ENCODE measurements around the gene RAB43. TPM values are rescaled to one million over a fixed set of nuclear protein-coding genes. Genes with fewer than 3 reads are reported as not detected.
"Not testable (repeated sequence)": the region's sequence is repeated elsewhere in the genome, so short reads cannot be mapped to it uniquely, and the experiment has no call there.

RAB43 gene
- 8.2 TPM for total RNA-seq (ENCODE audit: insufficient read depth, low replicate concordance)

- peak; percentile 93 for DNase-seq (ENCODE audit: low spot score)
These were observed at the start of gene RAB43 for GRCh38 chr3:129121792-129122411. TSS of gene RAB43 (minus strand) at chr3:129121804. CDS start at chr3:129121489, 315 bp downstream.

- no peak for DNase-seq (ENCODE audit: low spot score)
These were observed 45.2 kb upstream of the RAB43 start for GRCh38 chr3:129166579-129167332.

- DNase-seq (ENCODE audit: low spot score): not testable (repeated sequence)
These were observed 44.0 kb upstream of the RAB43 start for GRCh38 chr3:129165594-129165993.

GRCh38 chr3:129164500-129164899 is 42.9 kb upstream of the RAB43 start:
- no peak for DNase-seq (ENCODE audit: low spot score)

- peak; percentile 20 for DNase-seq (ENCODE audit: low spot score)
These were observed 41.4 kb upstream of the RAB43 start for GRCh38 chr3:129162729-129163579.

GRCh38 chr3:129161860-129162271 is 40.3 kb upstream of the RAB43 start:
- peak; percentile 14 for DNase-seq (ENCODE audit: low spot score)

- peak; percentile 98 for DNase-seq (ENCODE audit: low spot score)
These were observed 39.6 kb upstream of the RAB43 start, which contains the start of gene ISY1 for GRCh38 chr3:129160891-129161859. TSS of gene ISY1 (minus strand) at chr3:129161063. CDS start at chr3:129160975, 88 bp downstream.

GRCh38 chr3:129144786-129145185 is 23.2 kb upstream of the RAB43 start:
- DNase-seq (ENCODE audit: low spot score): no peak

GRCh38 chr3:129141011-129141410 is 19.4 kb upstream of the RAB43 start:
- not testable (repeated sequence) for DNase-seq (ENCODE audit: low spot score)

GRCh38 chr3:129139911-129140310 is 18.3 kb upstream of the RAB43 start:
- DNase-seq (ENCODE audit: low spot score): no peak

GRCh38 chr3:129136275-129136674 is 14.7 kb upstream of the RAB43 start:
- not testable (repeated sequence) for DNase-seq (ENCODE audit: low spot score)

GRCh38 chr3:129132097-129132866 is 10.7 kb upstream of the RAB43 start:
- DNase-seq (ENCODE audit: low spot score): no peak

- no peak for DNase-seq (ENCODE audit: low spot score)
These were observed 10.0 kb upstream of the RAB43 start for GRCh38 chr3:129131465-129132088.

GRCh38 chr3:129130291-129130813 is 8.7 kb upstream of the RAB43 start:
- no peak for DNase-seq (ENCODE audit: low spot score)

GRCh38 chr3:129128357-129129155 is 7.0 kb upstream of the RAB43 start:
- no peak for DNase-seq (ENCODE audit: low spot score)

GRCh38 chr3:129126726-129127280 is 5.2 kb upstream of the RAB43 start:
- DNase-seq (ENCODE audit: low spot score): no peak

GRCh38 chr3:129123314-129124060 is 1.9 kb upstream of the RAB43 start:
- DNase-seq (ENCODE audit: low spot score): no peak

Data from umbilical cord (tissue), 2 donors.